Mesothelial cell of epicardium (in vitro differentiated cells): ENCODE data around the gene TRIP10. TPM values are rescaled to one million over a fixed set of nuclear protein-coding genes. Genes with fewer than 3 reads are reported as not detected.
A peak's percentile ranks its signal among the peaks of the same experiment; 100 is the strongest.

Source experiments
- DNase-seq, 2 experiments: peaks; one replicate each; pipeline ENCODE4 v3.0.0; 2021; ENCODE audit warnings: low spot score in 2 of 2; ENCODE audit not compliant: unreplicated experiment in 2 of 2
- H3K27ac Mint-ChIP-seq: 2 replicates; pipeline ENCODE4 v1.8.0; 2021; ENCODE audit warnings: mixed read lengths
- H3K27me3 Mint-ChIP-seq: 2 replicates; pipeline ENCODE4 v1.8.0; 2021; ENCODE audit warnings: low read depth, mixed read lengths
- H3K36me3 Mint-ChIP-seq: 2 replicates; pipeline ENCODE4 v1.8.0; 2021; ENCODE audit warnings: mixed read lengths
- H3K4me1 Mint-ChIP-seq: 2 replicates; pipeline ENCODE4 v1.8.0; 2021; ENCODE audit warnings: mixed read lengths
- H3K4me3 Mint-ChIP-seq: 2 replicates; pipeline ENCODE4 v1.8.0; 2021; ENCODE audit warnings: mild to moderate bottlenecking, moderate library complexity, mixed read lengths
- H3K9me3 Mint-ChIP-seq: 2 replicates; pipeline ENCODE4 v1.8.0; 2021; ENCODE audit warnings: mixed read lengths
- total RNA-seq: library from RNA; stranded (reverse); gene quantifications from 3 replicates; pipeline ENCODE4 v1.2.1, GENCODE V29; 2021
- TF ChIP-seq, protein P1 (sequence below): fragments of 200-600 bp; sonication (generic); IDR thresholded peaks from one replicate; pipeline ENCODE4 v1.5.0; 2021; ENCODE audit warnings: antibody characterized with exemption; ENCODE audit not compliant: unreplicated experiment

The TRIP10 gene
- total RNA-seq, 1 donor from 2014 or later: 73.2 TPM

GRCh38 chr19:6737873-6738786 lies 1.4 kb upstream of the TRIP10 start:
- no peaks in the 10 kb centered on the region for H3K27me3 Mint-ChIP-seq
- TF ChIP-seq, protein P1, sequence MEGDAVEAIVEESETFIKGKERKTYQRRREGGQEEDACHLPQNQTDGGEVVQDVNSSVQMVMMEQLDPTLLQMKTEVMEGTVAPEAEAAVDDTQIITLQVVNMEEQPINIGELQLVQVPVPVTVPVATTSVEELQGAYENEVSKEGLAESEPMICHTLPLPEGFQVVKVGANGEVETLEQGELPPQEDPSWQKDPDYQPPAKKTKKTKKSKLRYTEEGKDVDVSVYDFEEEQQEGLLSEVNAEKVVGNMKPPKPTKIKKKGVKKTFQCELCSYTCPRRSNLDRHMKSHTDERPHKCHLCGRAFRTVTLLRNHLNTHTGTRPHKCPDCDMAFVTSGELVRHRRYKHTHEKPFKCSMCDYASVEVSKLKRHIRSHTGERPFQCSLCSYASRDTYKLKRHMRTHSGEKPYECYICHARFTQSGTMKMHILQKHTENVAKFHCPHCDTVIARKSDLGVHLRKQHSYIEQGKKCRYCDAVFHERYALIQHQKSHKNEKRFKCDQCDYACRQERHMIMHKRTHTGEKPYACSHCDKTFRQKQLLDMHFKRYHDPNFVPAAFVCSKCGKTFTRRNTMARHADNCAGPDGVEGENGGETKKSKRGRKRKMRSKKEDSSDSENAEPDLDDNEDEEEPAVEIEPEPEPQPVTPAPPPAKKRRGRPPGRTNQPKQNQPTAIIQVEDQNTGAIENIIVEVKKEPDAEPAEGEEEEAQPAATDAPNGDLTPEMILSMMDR: peak; percentile 60
- H3K4me3 Mint-ChIP-seq: peak overlapping the region; percentile 98
- peaks cover 52% of the 10 kb centered on the region for H3K4me1 Mint-ChIP-seq
- peak overlapping the region; percentile 98 for H3K27ac Mint-ChIP-seq
- peaks cover 3% of the 10 kb centered on the region for H3K36me3 Mint-ChIP-seq
- H3K9me3 Mint-ChIP-seq: no peaks in the 10 kb centered on the region
- no peak for DNase-seq

DNA sequence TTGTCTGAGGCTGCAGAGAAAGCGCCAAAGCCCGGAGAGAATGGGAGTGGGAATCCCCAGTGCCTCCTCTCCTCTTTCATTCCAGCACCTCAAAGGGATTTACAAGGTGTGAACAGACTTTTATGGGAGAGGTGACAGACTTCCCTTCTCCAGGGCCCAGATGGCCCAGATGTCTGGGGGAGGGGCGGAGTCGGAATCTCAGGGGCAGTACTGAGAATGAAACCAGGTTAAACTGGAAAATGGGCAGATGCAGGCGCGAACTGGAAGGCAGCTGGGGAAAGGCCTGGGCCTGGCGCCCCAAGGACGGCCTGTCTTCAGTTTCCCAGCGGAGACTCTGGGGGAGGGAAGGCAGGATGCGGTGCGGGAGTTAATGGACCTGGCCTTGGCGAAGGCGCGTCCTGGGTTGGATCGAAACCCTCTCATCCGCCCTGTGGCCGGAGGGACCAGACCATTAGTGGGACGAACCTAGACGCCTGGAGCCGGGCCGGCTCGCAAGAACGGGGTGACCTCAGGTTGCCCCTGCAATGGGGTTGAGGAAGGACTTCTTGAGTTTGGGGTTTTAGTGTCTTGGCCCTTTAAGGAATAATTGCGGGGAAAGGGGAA lies 592 bp upstream of the TRIP10 start:
- Mint-ChIP-seq H3K27me3 (no peaks in the 10 kb centered on the region), H3K27ac (peak overlapping the region; percentile 98), H3K36me3 (peaks cover 6% of the 10 kb centered on the region), H3K9me3 (no peaks in the 10 kb centered on the region), H3K4me3 (peak overlapping the region; percentile 98), H3K4me1 (peaks cover 58% of the 10 kb centered on the region)
- peak in 1 of 2 experiments; percentile 75 for DNase-seq
- TF ChIP-seq, protein P1: no peak

DNA sequence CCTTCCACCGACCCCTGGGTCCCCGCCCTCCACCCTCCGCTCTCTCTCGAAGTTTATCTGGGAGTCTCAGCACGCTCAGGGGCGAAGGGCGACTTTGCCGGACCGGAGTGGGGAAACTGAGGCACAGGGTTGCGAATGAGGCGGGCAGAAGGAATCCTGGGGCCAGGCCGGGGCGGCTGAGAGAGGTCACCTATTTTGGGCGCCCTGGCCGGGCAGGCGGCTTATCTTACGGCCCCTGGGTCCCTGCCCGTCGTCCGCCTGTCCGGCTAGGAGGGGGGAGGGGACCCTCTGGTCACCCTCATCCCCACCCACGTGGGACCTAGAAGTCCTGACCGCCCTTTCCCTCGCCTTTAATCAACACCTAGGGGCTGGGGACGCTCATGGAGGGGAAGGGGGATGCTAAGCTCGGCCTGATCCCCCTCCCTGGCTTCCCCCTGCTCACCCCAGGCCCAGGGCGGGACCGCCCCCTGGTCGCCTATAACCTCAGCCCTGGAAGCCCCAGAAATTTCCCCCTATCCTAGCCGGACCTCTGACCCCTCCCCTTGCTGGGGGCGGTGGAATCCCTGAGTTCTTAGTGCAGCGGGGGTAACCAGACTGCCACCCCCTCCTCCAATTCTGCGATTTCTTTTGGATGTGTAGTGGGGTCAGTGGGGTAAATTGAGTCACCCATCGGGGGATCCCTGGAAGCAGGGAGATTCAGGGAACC lies 556 bp downstream of the TRIP10 start:
- peak overlapping the region; percentile 76 for H3K27ac Mint-ChIP-seq
- H3K27me3 Mint-ChIP-seq: no peaks in the 10 kb centered on the region
- TF ChIP-seq, protein P1: no peak
- H3K9me3 Mint-ChIP-seq: no peaks in the 10 kb centered on the region
- peak overlapping the region; percentile 81 for H3K4me3 Mint-ChIP-seq
- peaks cover 68% of the 10 kb centered on the region for H3K4me1 Mint-ChIP-seq
- peaks cover 11% of the 10 kb centered on the region for H3K36me3 Mint-ChIP-seq
- DNase-seq: no peak

- Mint-ChIP-seq H3K4me3 (peak overlapping the region; percentile 81), H3K9me3 (no peaks in the 10 kb centered on the region), H3K4me1 (peaks cover 69% of the 10 kb centered on the region), H3K27me3 (no peaks in the 10 kb centered on the region), H3K27ac (peak overlapping the region; percentile 91), H3K36me3 (peaks cover 14% of the 10 kb centered on the region)
- TF ChIP-seq, protein P1: no peak
- DNase-seq: peak in 1 of 2 experiments; percentile 61
These were observed 1.3 kb downstream of the TRIP10 start for GRCh38 chr19:6740589-6741343.

DNA sequence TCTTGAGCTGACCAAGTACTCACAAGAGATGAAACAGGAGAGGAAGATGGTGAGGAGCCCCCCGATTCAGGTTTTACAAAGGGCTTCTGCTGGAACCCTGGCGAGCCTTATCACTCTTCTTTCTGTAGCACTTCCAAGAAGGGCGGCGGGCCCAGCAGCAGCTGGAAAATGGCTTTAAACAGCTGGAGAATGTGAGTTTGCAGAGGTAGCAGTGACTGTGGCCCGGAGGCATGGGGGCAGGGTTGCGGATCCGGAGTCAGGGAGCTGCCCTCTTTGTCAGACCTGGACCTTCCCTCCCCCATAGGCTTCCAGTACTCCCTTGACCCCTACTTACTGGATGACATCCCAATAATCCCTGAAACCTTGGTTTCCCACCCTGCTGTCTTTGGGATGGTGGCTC lies 3.6 kb downstream of the TRIP10 start:
- Mint-ChIP-seq H3K9me3 (no peaks in the 10 kb centered on the region), H3K36me3 (peaks cover 25% of the 10 kb centered on the region), H3K27me3 (no peaks in the 10 kb centered on the region), H3K4me3 (peak overlapping the region; percentile 42), H3K4me1 (peaks cover 57% of the 10 kb centered on the region), H3K27ac (peak overlapping the region; percentile 86)
- TF ChIP-seq, protein P1: no peak
- DNase-seq: no peak
